NCI-H524 (cell line): Measurements from ENCODE around the gene TMEM175.
"Not testable (repeated sequence)": the region's sequence is repeated elsewhere in the genome, so short reads cannot be mapped to it uniquely, and the experiment has no call there.

Experiments
- DNase-seq, 2 experiments: peaks; one replicate each; lab custom pipeline; 2025; lab: John Stamatoyannopoulos, UW

Gene TMEM175

GRCh38 chr4:971666-972500 is 39.6 kb downstream of the TMEM175 start:
- DNase-seq = peak; percentile 18 to 56

DNA sequence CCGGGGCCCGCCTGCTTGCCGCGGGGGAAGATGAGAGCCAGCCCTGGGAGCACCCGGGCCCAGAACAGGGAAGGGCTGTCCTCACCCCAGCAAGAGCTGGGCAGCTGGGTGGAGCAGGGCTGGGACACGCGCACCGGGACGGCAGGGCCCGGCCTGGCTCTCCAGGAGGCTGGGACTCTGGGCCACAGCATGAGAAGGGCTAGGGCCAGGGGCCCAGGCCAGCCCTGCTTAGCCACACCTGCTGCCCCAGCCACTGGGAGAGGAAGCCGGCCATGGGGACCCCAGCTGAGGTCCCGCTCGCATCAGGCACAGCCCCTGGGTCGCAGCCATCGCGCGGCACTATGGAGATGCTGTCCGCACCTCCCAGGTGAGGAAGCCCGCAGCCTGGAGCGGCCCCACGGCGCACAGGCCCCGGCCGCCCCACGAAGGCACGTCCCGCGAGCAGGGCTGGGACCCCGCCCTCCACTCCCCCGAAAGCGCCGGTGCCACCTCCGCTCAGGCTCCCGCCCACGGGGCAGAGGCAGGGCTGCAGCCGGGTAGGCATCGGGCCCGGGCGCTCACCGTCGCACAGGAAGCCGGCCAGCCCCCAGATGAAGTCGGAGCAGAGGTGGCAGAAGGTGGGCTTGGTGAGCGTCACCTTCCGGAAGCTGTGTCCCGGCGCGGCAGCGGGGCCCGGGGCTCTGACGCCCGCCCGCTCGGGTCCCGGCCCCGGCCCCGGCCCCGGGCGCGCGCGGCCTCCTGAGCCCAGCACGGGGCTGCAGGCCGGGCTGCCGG is 40.6 kb downstream of the TMEM175 start:
- no peak for DNase-seq

- DNase-seq = peak in 1 of 2 experiments; percentile 47
These were observed 41.5 kb downstream of the TMEM175 start, which contains the start of gene DGKQ for GRCh38 chr4:973431-974397. DGKQ (minus strand) TSS chr4:973569; CDS start chr4:973482, 87 bp downstream.

DNA sequence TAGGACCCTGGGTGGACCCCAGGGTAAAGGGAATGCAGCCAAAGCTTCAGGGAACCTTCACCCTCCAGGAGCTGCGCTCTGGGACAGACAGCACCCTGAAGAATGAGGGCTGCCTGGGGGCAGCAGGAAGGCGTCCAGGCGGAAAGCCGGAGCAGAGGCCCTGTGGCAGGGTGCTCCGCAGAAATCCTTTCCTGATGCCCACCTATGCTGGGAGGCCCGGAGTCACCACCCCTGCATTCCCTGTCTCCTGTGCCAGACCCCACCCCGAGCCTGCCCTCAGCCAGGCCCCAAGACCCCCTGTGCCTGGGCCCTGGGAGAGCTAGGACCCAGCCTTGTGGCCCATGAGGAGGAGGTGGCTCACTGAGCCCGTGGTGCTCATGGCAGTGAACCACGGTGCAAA is 42.4 kb downstream of the TMEM175 start:
- no peak for DNase-seq

DNA sequence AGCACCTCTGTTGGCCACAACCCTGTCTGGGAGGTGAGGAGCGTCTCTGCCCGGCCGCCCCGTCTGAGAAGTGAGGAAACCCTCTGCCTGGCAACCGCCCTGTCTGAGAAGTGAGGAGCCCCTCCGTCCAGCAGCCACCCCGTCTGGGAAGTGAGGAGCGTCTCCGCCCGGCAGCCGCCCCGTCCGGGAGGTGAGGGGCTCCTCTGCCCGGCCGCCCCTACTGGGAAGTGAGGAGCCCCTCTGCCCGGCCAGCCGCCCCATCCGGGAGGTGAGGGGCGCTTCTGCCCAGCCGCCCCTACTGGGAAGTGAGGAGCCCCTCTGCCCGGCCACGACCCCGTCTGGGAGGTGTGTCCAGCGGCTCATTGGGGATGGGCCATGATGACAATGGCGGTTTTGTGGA is 43.8 kb downstream of the TMEM175 start:
- DNase-seq = not testable (repeated sequence)

GRCh38 chr4:978957-979701 is 46.9 kb downstream of the TMEM175 start:
- no peak for DNase-seq

DNA sequence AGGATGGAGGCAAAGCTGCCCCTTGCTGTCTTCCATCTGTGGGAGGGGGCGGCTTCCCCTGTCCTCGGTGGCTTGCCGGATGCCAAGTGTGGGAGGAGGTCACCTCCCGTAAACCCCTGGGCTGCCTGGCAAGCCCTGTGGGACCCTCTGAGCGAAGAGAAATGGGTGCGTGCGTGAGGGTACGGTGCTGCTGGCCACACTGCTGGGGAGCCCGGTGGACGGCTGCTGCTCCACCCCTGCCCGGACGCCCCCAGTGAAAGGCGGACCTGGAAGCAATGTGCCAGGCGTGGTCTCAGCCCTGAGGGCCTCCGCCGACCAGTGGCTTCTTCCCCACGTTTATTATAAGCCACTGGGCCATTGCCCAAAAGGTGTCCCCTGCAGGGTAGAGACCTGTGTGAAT is 50.0 kb downstream of the TMEM175 start:
- no peak for DNase-seq

- no peak for DNase-seq
These were observed 50.6 kb downstream of the TMEM175 start for GRCh38 chr4:982814-983213.

GRCh38 chr4:984336-985054 is 52.2 kb downstream of the TMEM175 start:
- no peak for DNase-seq

GRCh38 chr4:985123-985830 is 53.0 kb downstream of the TMEM175 start:
- DNase-seq = no peak

- peak in 1 of 2 experiments; percentile 57 for DNase-seq
These were observed 54.2 kb downstream of the TMEM175 start for GRCh38 chr4:986428-986878.

DNA sequence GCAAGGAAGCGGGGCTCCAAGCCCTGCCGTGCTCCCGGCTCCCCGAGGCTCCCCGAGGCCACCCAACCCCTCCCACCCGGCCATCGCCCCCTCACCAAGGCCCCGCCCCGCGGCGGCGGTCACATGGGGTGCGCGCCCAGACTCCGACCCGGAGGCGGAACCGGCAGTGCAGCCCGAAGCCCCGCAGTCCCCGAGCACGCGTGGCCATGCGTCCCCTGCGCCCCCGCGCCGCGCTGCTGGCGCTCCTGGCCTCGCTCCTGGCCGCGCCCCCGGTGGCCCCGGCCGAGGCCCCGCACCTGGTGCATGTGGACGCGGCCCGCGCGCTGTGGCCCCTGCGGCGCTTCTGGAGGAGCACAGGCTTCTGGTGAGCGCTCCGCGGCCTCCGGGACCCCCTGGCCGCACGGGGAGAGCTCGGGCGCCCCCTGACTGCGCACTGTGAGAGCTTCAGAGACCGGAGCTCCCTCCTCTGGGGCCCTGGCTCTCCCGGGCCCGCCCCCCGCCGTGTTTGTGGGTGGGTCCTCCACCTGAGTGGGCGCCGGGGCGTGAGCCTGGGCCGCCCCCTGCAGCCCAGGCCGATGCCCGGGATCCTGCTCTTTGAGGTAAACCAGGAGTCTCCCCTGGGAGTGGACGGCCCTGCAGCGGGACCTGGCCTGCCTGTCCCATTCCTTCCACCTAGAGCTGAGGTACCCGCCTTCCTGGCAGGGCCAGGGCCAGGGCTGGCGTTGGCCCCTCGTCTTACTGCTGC is 54.8 kb downstream of the TMEM175 start, which contains the start of gene IDUA:
TSS of gene IDUA (plus strand) at position 166 of the 745 bp plus-strand sequence. CDS start at position 207, 41 bp downstream.
- DNase-seq = peak; percentile 59 to 81

GRCh38 chr4:987624-988513 is 55.6 kb downstream of the TMEM175 start:
- DNase-seq = no peak

DNA sequence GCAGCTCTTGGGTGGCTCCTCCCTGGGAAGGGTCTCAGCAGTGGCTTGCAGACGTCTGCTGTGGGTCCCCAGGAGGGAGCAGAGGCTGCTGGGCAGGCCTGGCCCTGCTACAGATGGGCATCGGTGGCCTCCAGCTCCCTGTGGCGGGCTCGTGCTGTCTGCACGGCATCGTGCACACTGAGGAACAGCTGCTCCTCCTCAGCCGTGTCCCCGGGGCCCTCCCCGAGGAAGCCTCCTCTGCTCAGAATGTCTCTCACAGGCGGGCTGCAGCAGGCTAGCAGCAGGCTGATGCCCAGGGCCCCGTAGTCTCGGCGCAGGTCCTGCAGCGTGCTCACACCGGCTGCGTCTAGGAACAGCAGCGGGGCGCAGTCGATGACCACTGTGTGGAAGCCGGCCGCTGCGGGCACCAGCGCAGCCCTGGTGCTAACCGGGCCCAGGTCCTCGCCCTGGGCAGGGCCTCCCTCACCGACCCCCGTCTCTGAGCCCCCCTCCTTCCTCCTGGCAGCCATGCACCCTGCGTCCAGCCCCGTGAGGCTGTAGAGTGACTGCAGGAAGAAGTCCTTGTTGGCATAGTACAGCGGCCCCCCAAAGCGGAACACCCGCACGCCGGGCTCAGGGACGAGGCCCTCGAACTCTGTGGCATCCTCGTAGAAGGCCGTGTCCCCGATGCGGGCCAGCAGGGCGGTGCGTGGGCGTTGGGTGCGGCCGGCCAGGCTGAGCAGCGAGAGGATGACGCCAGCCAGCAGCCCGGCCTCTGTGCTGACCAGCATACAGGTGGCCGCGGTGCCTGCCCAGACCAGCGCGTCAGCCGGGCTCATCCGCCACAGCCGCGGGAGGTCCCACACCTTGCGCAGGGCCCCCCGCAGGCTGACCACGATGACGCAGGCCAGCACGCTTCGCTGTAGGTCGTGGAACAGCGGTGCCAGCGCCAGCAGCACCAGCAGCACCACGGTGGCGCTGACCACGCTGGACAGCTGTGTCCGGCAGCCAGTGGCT is 56.8 kb downstream of the TMEM175 start:
- peak in 1 of 2 experiments; percentile 37 for DNase-seq

DNA sequence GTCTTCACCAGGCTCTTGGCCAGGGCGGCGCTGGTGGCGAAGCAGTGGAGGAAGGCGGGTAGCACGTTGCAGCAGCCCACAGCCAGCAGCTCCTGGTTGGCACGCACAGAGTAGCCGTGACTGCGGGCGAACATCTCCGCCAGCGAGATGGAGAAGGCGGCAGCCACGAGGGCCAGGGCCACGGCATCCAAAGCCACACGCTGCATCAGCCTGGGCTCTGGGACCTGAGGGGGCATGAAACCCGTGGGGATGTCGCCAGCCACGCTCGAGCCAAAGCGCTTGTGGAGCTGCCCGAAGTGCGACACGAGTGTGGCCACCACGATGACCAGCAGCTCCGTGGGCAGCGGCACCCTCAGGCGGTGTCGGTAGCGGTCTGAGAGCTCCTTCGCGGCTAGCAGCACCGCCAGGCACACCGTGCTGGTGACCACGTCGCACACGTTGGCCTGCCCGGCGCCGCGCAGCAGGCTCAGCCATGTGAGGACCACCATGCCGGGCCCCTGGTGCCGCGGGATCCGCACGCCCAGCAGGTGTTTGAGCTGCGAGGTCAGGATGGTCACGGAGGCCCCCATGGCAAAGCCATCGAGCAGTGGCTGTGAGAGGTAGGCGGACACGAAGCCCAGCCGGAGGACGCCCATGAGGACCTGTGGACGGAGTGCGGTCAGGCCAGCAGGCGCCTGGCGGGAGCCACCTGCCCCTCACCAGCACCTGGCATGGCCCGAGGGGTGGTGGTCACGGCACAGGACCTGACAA is 57.6 kb downstream of the TMEM175 start:
- DNase-seq = no peak
